Choroid plexus epithelial cell (primary cell): Measurements from ENCODE around the gene EARS2.
A peak's percentile ranks its signal among the peaks of the same experiment; 100 is the strongest.

Source experiments
- DNase-seq: peaks from one replicate; pipeline ENCODE4 v3.0.0-alpha.2; 2010; ENCODE audit warnings: low read depth
- H3K4me3 ChIP-seq: 2 replicates; pipeline ENCODE4 v1.5.1; 2011; ENCODE audit warnings: low read depth, mild to moderate bottlenecking, control low read depth, low read length, moderate library complexity
- CTCF ChIP-seq: conservative IDR thresholded peaks from 2 replicates; pipeline ENCODE4 v1.5.1; 2011; ENCODE audit warnings: low read depth, mild to moderate bottlenecking, control low read depth, inconsistent platforms, low read length, moderate library complexity

EARS2 gene

GRCh38 chr16:23556881-23557778, at the start of gene EARS2, which contains the start of gene UBFD1:
Gene EARS2, minus strand, starts transcription at chr16:23557350. Its CDS starts 7 bp downstream, at chr16:23557343.
Gene UBFD1, plus strand, starts transcription at chr16:23557727. Its CDS starts 16 bp downstream, at chr16:23557743.
- TF ChIP-seq CTCF: peak; percentile 73
- peak within 1 kb of the TSS; percentile 92 for H3K4me3 ChIP-seq
- peak; percentile 99 for DNase-seq

- DNase-seq: peak; percentile 7
- peak; percentile 29 for TF ChIP-seq CTCF
- H3K4me3 ChIP-seq: no peak overlapping the region
These were observed 40.0 kb upstream of the EARS2 start for GRCh38 chr16:23597003-23597756.

- H3K4me3 ChIP-seq: peak within 1 kb of the TSS; percentile 97
- DNase-seq: peak; percentile 89
- peak; percentile 67 for TF ChIP-seq CTCF
These were observed 39.0 kb upstream of the EARS2 start, which contains the start of gene NDUFAB1 for GRCh38 chr16:23595951-23596720. Gene NDUFAB1, minus strand, starts transcription at chr16:23596316. Its CDS starts 26 bp downstream, at chr16:23596290.

GRCh38 chr16:23595246-23595950, 38.2 kb upstream of the EARS2 start:
- TF ChIP-seq CTCF: no peak
- peak; percentile 33 for DNase-seq
- H3K4me3 ChIP-seq: peak overlapping the region; percentile 97

- DNase-seq: no peak
- TF ChIP-seq CTCF: no peak
- H3K4me3 ChIP-seq: no peak overlapping the region
These were observed 37.0 kb upstream of the EARS2 start for GRCh38 chr16:23594186-23594585.

GRCh38 chr16:23590181-23590580, 33.0 kb upstream of the EARS2 start:
- no peak overlapping the region for H3K4me3 ChIP-seq
- no peak for TF ChIP-seq CTCF
- no peak for DNase-seq
